ENCODE data around the gene TTC23L.

DNA sequence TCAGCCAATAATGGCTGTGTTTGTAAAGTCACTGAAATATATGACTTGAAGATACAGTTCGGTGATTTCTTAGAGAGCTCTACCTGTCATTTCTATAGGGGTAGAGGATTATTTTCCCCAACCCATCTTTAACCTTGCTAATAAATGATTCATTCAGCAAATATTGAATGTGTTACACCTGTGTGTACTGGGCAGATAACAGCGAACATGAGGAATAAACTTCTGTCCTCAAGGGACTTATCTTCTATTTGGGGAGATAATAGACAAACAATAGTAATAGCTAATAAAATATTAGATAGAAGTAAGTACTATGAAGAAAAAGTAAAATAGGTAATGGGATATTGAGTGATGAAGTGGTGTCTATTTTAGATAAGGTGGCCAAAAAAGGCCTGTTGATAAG, 9.3 kb downstream of the TTC23L start:
- TF ChIP-seq, protein P1, sequence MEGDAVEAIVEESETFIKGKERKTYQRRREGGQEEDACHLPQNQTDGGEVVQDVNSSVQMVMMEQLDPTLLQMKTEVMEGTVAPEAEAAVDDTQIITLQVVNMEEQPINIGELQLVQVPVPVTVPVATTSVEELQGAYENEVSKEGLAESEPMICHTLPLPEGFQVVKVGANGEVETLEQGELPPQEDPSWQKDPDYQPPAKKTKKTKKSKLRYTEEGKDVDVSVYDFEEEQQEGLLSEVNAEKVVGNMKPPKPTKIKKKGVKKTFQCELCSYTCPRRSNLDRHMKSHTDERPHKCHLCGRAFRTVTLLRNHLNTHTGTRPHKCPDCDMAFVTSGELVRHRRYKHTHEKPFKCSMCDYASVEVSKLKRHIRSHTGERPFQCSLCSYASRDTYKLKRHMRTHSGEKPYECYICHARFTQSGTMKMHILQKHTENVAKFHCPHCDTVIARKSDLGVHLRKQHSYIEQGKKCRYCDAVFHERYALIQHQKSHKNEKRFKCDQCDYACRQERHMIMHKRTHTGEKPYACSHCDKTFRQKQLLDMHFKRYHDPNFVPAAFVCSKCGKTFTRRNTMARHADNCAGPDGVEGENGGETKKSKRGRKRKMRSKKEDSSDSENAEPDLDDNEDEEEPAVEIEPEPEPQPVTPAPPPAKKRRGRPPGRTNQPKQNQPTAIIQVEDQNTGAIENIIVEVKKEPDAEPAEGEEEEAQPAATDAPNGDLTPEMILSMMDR (IDR thresholded peaks at IDR 0.05 in 4 of 5, conservative IDR thresholded peaks at IDR 0.05 in 1 of 5), result no peak
- TF ChIP-seq POLR2A (IDR thresholded peaks at IDR 0.05), result no peak

Data from gastrocnemius medialis (tissue), 4 donors.